Measurements from ENCODE around the gene TTC29.

Gene TTC29

DNA sequence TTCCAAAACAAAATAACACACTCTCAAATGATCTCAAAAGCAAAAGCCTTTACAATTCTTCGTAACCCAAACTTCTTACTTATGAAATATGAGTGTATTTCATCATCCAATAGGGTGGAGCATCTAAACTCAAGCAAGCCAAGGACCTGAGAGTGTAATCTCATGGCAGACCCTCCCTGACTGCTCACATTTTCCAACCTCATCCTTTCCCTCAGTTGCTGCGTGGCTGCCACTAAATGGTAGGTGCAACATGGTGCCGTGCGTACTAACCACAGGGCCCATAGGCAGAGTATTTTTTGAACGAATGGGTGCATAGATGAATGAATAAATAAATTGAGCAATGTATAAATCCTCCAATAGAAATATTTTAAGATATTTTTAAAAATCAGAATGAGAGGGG lies 45.4 kb downstream of the TTC29 start:
- Histone ChIP-seq H3K27me3 (ENCODE audit: low read length) (no peaks in the 10 kb centered on the region), H3K36me3 (ENCODE audit: low read length) (no peaks in the 10 kb centered on the region), H3K9me2 (replicated peaks; ENCODE audit: insufficient read depth, low read length) (no peaks in the 10 kb centered on the region), H4K20me1 (ENCODE audit: low read depth, low read length) (no peaks in the 10 kb centered on the region), H3K4me3 (ENCODE audit: insufficient read depth, low read length, poor library complexity, severe bottlenecking) (no peak overlapping the region), H2AFZ (ENCODE audit: low read depth, low read length, severe bottlenecking) (no peak overlapping the region), H3K9me3 (ENCODE audit: insufficient read depth, low read length) (no peaks in the 10 kb centered on the region), H3K27ac (ENCODE audit: low read depth, low read length) (no peak overlapping the region), H3K79me2 (ENCODE audit: insufficient read depth, low read length) (no peaks in the 10 kb centered on the region), H3K9ac (ENCODE audit: low read length) (no peak overlapping the region), H3F3A (ENCODE audit: insufficient read depth) (no peaks in the 10 kb centered on the region), H3K4me2 (ENCODE audit: low read depth, low read length, poor library complexity, severe bottlenecking) (no peak overlapping the region)
- no peak for TF ChIP-seq EZH2phosphoT487 (conservative IDR thresholded peaks at IDR 0.05; ENCODE audit: low read length)
- TF ChIP-seq, protein P1, sequence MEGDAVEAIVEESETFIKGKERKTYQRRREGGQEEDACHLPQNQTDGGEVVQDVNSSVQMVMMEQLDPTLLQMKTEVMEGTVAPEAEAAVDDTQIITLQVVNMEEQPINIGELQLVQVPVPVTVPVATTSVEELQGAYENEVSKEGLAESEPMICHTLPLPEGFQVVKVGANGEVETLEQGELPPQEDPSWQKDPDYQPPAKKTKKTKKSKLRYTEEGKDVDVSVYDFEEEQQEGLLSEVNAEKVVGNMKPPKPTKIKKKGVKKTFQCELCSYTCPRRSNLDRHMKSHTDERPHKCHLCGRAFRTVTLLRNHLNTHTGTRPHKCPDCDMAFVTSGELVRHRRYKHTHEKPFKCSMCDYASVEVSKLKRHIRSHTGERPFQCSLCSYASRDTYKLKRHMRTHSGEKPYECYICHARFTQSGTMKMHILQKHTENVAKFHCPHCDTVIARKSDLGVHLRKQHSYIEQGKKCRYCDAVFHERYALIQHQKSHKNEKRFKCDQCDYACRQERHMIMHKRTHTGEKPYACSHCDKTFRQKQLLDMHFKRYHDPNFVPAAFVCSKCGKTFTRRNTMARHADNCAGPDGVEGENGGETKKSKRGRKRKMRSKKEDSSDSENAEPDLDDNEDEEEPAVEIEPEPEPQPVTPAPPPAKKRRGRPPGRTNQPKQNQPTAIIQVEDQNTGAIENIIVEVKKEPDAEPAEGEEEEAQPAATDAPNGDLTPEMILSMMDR (IDR thresholded peaks at IDR 0.05; ENCODE audit: insufficient read depth, low read length, poor library complexity, severe bottlenecking): no peak

DNA sequence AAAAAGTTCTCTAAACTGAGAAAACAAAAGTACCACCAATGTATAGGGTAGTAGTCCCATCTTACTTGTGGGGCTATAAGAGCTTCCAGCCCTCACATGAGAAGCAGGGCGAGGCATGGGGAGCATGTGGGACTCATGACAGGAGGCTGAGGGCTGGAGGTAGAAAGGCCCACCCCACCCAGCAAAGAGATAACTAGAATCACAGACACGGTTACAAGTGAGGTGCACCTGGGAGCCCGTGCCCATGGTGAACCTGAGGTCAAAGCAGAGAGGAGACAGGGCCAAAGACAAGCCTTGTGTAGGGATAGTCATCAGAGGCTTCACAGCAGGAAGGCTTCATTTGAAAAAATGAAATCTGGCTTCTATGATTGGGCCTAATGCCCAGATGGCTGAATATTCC lies 55.4 kb downstream of the TTC29 start:
- Histone ChIP-seq H3K79me2 (ENCODE audit: insufficient read depth, low read length) (no peaks in the 10 kb centered on the region), H3F3A (ENCODE audit: insufficient read depth) (no peaks in the 10 kb centered on the region), H3K4me3 (ENCODE audit: insufficient read depth, low read length, poor library complexity, severe bottlenecking) (no peak overlapping the region), H4K20me1 (ENCODE audit: low read depth, low read length) (no peaks in the 10 kb centered on the region), H3K9ac (ENCODE audit: low read length) (no peak overlapping the region), H2AFZ (ENCODE audit: low read depth, low read length, severe bottlenecking) (no peak overlapping the region), H3K27me3 (ENCODE audit: low read length) (no peaks in the 10 kb centered on the region), H3K4me2 (ENCODE audit: low read depth, low read length, poor library complexity, severe bottlenecking) (no peak overlapping the region), H3K27ac (ENCODE audit: low read depth, low read length) (no peak overlapping the region), H3K36me3 (ENCODE audit: low read length) (no peaks in the 10 kb centered on the region), H3K9me2 (replicated peaks; ENCODE audit: insufficient read depth, low read length) (no peaks in the 10 kb centered on the region), H3K9me3 (ENCODE audit: insufficient read depth, low read length) (no peaks in the 10 kb centered on the region)
- TF ChIP-seq EZH2phosphoT487 (conservative IDR thresholded peaks at IDR 0.05; ENCODE audit: low read length): no peak
- TF ChIP-seq, protein P1 (IDR thresholded peaks at IDR 0.05; ENCODE audit: insufficient read depth, low read length, poor library complexity, severe bottlenecking): no peak

DNA sequence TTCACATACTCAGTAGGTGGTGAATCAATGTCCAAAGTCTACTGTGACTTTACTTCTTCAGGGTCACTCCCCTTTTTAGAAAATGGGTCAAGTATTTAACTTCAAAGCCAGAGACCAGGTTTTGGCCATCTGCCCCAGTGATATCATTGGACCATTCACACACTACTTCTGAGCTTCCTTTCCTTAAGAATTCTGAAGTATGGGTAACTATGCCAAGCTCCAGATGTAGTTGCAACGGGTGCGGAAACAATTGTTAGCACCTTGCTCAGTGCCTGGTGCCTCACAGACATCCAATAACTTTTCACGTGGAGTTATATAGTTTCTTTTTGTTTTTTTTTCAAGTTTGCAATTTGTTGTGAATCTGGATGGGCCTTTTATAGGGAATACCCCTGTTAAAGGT lies 62.6 kb downstream of the TTC29 start:
- no peak overlapping the region for H3K4me3 ChIP-seq (ENCODE audit: insufficient read depth, low read length, poor library complexity, severe bottlenecking)
- no peak overlapping the region for H2AFZ ChIP-seq (ENCODE audit: low read depth, low read length, severe bottlenecking)
- no peaks in the 10 kb centered on the region for H3K27me3 ChIP-seq (ENCODE audit: low read length)
- TF ChIP-seq, protein P1 (IDR thresholded peaks at IDR 0.05; ENCODE audit: insufficient read depth, low read length, poor library complexity, severe bottlenecking): no peak
- no peak for TF ChIP-seq EZH2phosphoT487 (conservative IDR thresholded peaks at IDR 0.05; ENCODE audit: low read length)
- no peak overlapping the region for H3K27ac ChIP-seq (ENCODE audit: low read depth, low read length)
- H3K9me2 ChIP-seq (replicated peaks; ENCODE audit: insufficient read depth, low read length): no peaks in the 10 kb centered on the region
- H3K79me2 ChIP-seq (ENCODE audit: insufficient read depth, low read length): no peaks in the 10 kb centered on the region
- H3K9ac ChIP-seq (ENCODE audit: low read length): no peak overlapping the region
- no peaks in the 10 kb centered on the region for H4K20me1 ChIP-seq (ENCODE audit: low read depth, low read length)
- H3K36me3 ChIP-seq (ENCODE audit: low read length): no peaks in the 10 kb centered on the region
- no peaks in the 10 kb centered on the region for H3K9me3 ChIP-seq (ENCODE audit: insufficient read depth, low read length)
- no peak overlapping the region for H3K4me2 ChIP-seq (ENCODE audit: low read depth, low read length, poor library complexity, severe bottlenecking)
- no peaks in the 10 kb centered on the region for H3F3A ChIP-seq (ENCODE audit: insufficient read depth)
